Astrocyte (in vitro differentiated cells and primary cell): ENCODE measurements around the gene DOK6.

ENCODE experiments used
- EZH2 ChIP-seq: IDR thresholded peaks from 2 replicates; pipeline ENCODE4 v1.6.1; 2012; ENCODE audit warnings: mild to moderate bottlenecking, low read length, inconsistent platforms; ENCODE audit not compliant: insufficient read depth
- TF ChIP-seq, protein P1 (sequence below): IDR thresholded peaks from 2 replicates; pipeline ENCODE4 v1.5.1; 2011; ENCODE audit warnings: low read depth, mild to moderate bottlenecking, inconsistent platforms, low read length, moderate library complexity; ENCODE audit not compliant: insufficient read depth

DNA sequence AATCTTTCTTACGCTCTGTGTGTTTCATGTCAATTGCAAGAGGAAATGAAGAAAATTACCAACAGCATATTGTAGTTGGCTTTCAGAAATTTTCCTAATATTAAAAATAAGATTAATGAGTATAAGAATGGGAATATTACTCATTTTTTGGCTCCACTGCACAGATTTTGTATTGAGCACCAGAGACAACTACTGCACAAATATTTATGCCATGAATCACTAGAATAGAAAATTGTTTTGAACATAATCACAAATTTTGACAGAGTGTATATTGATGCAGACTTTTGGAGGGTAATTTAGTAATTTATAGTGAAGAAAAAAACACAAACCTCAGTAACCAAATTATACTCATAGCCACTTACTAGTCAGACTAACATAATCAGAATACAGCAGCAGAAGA, 118.3 kb downstream of the DOK6 start:
- TF ChIP-seq, protein P1, sequence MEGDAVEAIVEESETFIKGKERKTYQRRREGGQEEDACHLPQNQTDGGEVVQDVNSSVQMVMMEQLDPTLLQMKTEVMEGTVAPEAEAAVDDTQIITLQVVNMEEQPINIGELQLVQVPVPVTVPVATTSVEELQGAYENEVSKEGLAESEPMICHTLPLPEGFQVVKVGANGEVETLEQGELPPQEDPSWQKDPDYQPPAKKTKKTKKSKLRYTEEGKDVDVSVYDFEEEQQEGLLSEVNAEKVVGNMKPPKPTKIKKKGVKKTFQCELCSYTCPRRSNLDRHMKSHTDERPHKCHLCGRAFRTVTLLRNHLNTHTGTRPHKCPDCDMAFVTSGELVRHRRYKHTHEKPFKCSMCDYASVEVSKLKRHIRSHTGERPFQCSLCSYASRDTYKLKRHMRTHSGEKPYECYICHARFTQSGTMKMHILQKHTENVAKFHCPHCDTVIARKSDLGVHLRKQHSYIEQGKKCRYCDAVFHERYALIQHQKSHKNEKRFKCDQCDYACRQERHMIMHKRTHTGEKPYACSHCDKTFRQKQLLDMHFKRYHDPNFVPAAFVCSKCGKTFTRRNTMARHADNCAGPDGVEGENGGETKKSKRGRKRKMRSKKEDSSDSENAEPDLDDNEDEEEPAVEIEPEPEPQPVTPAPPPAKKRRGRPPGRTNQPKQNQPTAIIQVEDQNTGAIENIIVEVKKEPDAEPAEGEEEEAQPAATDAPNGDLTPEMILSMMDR = no peak
- TF ChIP-seq EZH2 = no peak
